SH-SY5Y (cell line): Measurements from ENCODE around the gene HIGD1C.

Source experiments
- GATA2 ChIP-seq: IDR thresholded peaks from 2 replicates; pipeline ENCODE4 v1.6.1; 2011; ENCODE audit warnings: mild to moderate bottlenecking, low read depth, low read length
- GATA3 ChIP-seq: IDR thresholded peaks from 2 replicates; pipeline ENCODE4 v1.6.1; 2011; ENCODE audit warnings: low read depth, mild to moderate bottlenecking, low read length, moderate library complexity

DNA sequence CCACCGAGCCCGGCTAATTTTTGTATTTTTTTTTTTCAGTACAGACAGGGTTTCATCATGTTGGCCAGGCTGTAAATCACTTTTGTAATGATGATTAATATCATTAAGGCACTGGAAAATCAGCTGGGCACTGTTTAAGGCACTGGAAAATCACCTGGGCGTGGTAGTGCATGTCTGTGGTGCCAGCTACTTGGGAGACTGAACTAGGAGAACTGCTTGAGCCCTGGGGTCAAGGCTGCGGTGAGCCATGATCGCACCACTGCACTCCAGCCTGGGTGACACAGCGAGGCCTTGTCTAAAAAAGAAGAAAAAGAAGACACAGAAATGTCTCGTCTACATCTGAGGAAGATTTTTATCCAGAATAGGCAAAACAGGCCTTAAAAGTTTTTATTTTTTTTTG lies 61.1 kb downstream of the HIGD1C start:
- TF ChIP-seq GATA2: no peak
- TF ChIP-seq GATA3: no peak
